Dermis blood vessel endothelial cell (primary cell): Measurements from ENCODE around the gene DDX20. TPM values are rescaled to one million over a fixed set of nuclear protein-coding genes. Genes with fewer than 3 reads are reported as not detected.
"Not testable (repeated sequence)": the region's sequence is repeated elsewhere in the genome, so short reads cannot be mapped to it uniquely, and the experiment has no call there.

Experiments
- DNase-seq: peaks from one replicate; pipeline ENCODE4 v3.0.0; 2010
- total RNA-seq: library from RNA; depleted of rRNA; stranded (reverse); fragments of >200 nt; gene quantifications from 2 replicates; pipeline ENCODE4 v1.2.3, GENCODE V29; 2014

Gene DDX20
- total RNA-seq, 1 donor from 2014 or later, result 28.1 TPM

- DNase-seq, result no peak
Measured at GRCh38 chr1:111793923-111794322, 38.2 kb downstream of the DDX20 start.

- no peak for DNase-seq
Measured at GRCh38 chr1:111795401-111795800, 39.7 kb downstream of the DDX20 start.

GRCh38 chr1:111798580-111798979 lies 42.9 kb downstream of the DDX20 start:
- no peak for DNase-seq

- DNase-seq, result not testable (repeated sequence)
Measured at GRCh38 chr1:111799722-111800121, 44.0 kb downstream of the DDX20 start.

- DNase-seq, result no peak
Measured at GRCh38 chr1:111801071-111801850, 45.6 kb downstream of the DDX20 start.

- no peak for DNase-seq
Measured at GRCh38 chr1:111802110-111802509, 46.4 kb downstream of the DDX20 start.

- no peak for DNase-seq
Measured at GRCh38 chr1:111802984-111803383, 47.3 kb downstream of the DDX20 start.

- no peak for DNase-seq
Measured at GRCh38 chr1:111803951-111804350, 48.2 kb downstream of the DDX20 start.

- DNase-seq, result no peak
Measured at GRCh38 chr1:111804776-111805175, 49.1 kb downstream of the DDX20 start.

- DNase-seq, result no peak
Measured at GRCh38 chr1:111805251-111805650, 49.5 kb downstream of the DDX20 start.

GRCh38 chr1:111811891-111812290 lies 56.2 kb downstream of the DDX20 start:
- no peak for DNase-seq

- DNase-seq, result no peak
Measured at GRCh38 chr1:111812306-111812705, 56.6 kb downstream of the DDX20 start.

- peak; percentile 3 for DNase-seq
Measured at GRCh38 chr1:111813440-111814304, 58.0 kb downstream of the DDX20 start.

- no peak for DNase-seq
Measured at GRCh38 chr1:111814305-111814628, 58.6 kb downstream of the DDX20 start.

GRCh38 chr1:111814642-111815041 lies 58.9 kb downstream of the DDX20 start:
- no peak for DNase-seq

Other genes starting within 250 kb of the DDX20 start
- 21.1 and 49.1 TPM in 2 replicates for gene RAP1A, start 136.1 kb upstream of the DDX20 start, total RNA-seq
- gene INKA2, start 16.5 kb upstream of the DDX20 start, total RNA-seq, result 9.7 and 12.2 TPM in 2 replicates
- 0.34 and 1.4 TPM in 2 replicates for gene KCND3, start 233.8 kb downstream of the DDX20 start, total RNA-seq